ENCODE measurements around the gene SH2D3C.

The SH2D3C gene

GRCh38 chr9:127769101-127769500, 9.4 kb downstream of the SH2D3C start:
- Histone ChIP-seq H3K27ac (ENCODE audit: low read length) (no peak overlapping the region), H4K20me1 (ENCODE audit: insufficient read depth, low read length) (no peaks in the 10 kb centered on the region), H3K79me2 (ENCODE audit: low read length) (peaks cover 45% of the 10 kb centered on the region), H3K27me3 (replicated peaks; ENCODE audit: insufficient read depth, low read length) (no peaks in the 10 kb centered on the region), H3K9me3 (replicated peaks; ENCODE audit: insufficient read depth, low read length) (no peaks in the 10 kb centered on the region), H3K4me1 (ENCODE audit: low read length) (peaks cover 20% of the 10 kb centered on the region), H3K4me3 (ENCODE audit: low read length) (no peak overlapping the region), H3K9me2 (replicated peaks; ENCODE audit: insufficient read depth, low read length) (no peaks in the 10 kb centered on the region), H3F3A (ENCODE audit: insufficient read depth, low read length) (peaks cover 25% of the 10 kb centered on the region; the same call in 1 of the 2 replicates), H2AFZ (ENCODE audit: low read length) (no peak overlapping the region), H3K36me3 (replicated peaks; ENCODE audit: insufficient read depth, low read length) (peaks cover 4% of the 10 kb centered on the region; the same call in 1 of the 2 replicates), H3K4me2 (ENCODE audit: low read depth, low read length) (no peak overlapping the region), H3K9ac (ENCODE audit: low read length) (no peak overlapping the region)
- DNase-seq = no peak
- TF ChIP-seq CTCF (IDR thresholded peaks at IDR 0.05; ENCODE audit: low read length) (no peak), EZH2phosphoT487 (IDR thresholded peaks at IDR 0.05; ENCODE audit: low read length) (no peak), EZH2 (optimal IDR thresholded peaks at IDR 0.05; ENCODE audit: low read depth, low read length) (no peak)

GRCh38 chr9:127768698-127769097, 9.8 kb downstream of the SH2D3C start:
- Histone ChIP-seq H3K4me2 (ENCODE audit: low read depth, low read length) (no peak overlapping the region), H3K27me3 (replicated peaks; ENCODE audit: insufficient read depth, low read length) (no peaks in the 10 kb centered on the region), H2AFZ (ENCODE audit: low read length) (no peak overlapping the region), H3K9me3 (replicated peaks; ENCODE audit: insufficient read depth, low read length) (no peaks in the 10 kb centered on the region), H3K9me2 (replicated peaks; ENCODE audit: insufficient read depth, low read length) (no peaks in the 10 kb centered on the region), H3K27ac (ENCODE audit: low read length) (no peak overlapping the region), H3K9ac (ENCODE audit: low read length) (no peak overlapping the region), H3K36me3 (replicated peaks; ENCODE audit: insufficient read depth, low read length) (no peaks in the 10 kb centered on the region; the same call in 1 of the 2 replicates), H3K4me3 (ENCODE audit: low read length) (no peak overlapping the region), H3K79me2 (ENCODE audit: low read length) (peaks cover 41% of the 10 kb centered on the region), H4K20me1 (ENCODE audit: insufficient read depth, low read length) (no peaks in the 10 kb centered on the region), H3F3A (ENCODE audit: insufficient read depth, low read length) (peaks cover 21% of the 10 kb centered on the region; the same call in 1 of the 2 replicates), H3K4me1 (ENCODE audit: low read length) (peaks cover 20% of the 10 kb centered on the region)
- TF ChIP-seq EZH2phosphoT487 (IDR thresholded peaks at IDR 0.05; ENCODE audit: low read length) (no peak), CTCF (IDR thresholded peaks at IDR 0.05; ENCODE audit: low read length) (no peak), EZH2 (optimal IDR thresholded peaks at IDR 0.05; ENCODE audit: low read depth, low read length) (no peak)
- no peak for DNase-seq

GRCh38 chr9:127767909-127768331, 10.5 kb downstream of the SH2D3C start:
- H3K27me3 ChIP-seq (replicated peaks; ENCODE audit: insufficient read depth, low read length) = no peaks in the 10 kb centered on the region
- peaks cover 20% of the 10 kb centered on the region for H3K4me1 ChIP-seq (ENCODE audit: low read length)
- H3F3A ChIP-seq (ENCODE audit: insufficient read depth, low read length) = peaks cover 21% of the 10 kb centered on the region; the same call in 1 of the 2 replicates
- no peak for DNase-seq
- H3K9ac ChIP-seq (ENCODE audit: low read length) = no peak overlapping the region
- H4K20me1 ChIP-seq (ENCODE audit: insufficient read depth, low read length) = no peaks in the 10 kb centered on the region
- H3K36me3 ChIP-seq (replicated peaks; ENCODE audit: insufficient read depth, low read length) = no peaks in the 10 kb centered on the region
- peaks cover 41% of the 10 kb centered on the region for H3K79me2 ChIP-seq (ENCODE audit: low read length)
- no peak overlapping the region for H3K4me2 ChIP-seq (ENCODE audit: low read depth, low read length)
- TF ChIP-seq EZH2phosphoT487 (IDR thresholded peaks at IDR 0.05; ENCODE audit: low read length) = no peak
- no peaks in the 10 kb centered on the region for H3K9me3 ChIP-seq (replicated peaks; ENCODE audit: insufficient read depth, low read length)
- no peak overlapping the region for H3K27ac ChIP-seq (ENCODE audit: low read length)
- no peak overlapping the region for H2AFZ ChIP-seq (ENCODE audit: low read length)
- H3K9me2 ChIP-seq (replicated peaks; ENCODE audit: insufficient read depth, low read length) = no peaks in the 10 kb centered on the region
- H3K4me3 ChIP-seq (ENCODE audit: low read length) = no peak overlapping the region

GRCh38 chr9:127767410-127767809, 11.1 kb downstream of the SH2D3C start:
- H3K36me3 ChIP-seq (replicated peaks; ENCODE audit: insufficient read depth, low read length) = no peaks in the 10 kb centered on the region

More at GRCh38 chr9:127767410-127767809, 11.1 kb downstream of the SH2D3C start:
- peaks cover 20% of the 10 kb centered on the region for H3K4me1 ChIP-seq (ENCODE audit: low read length)
- peaks cover 17% of the 10 kb centered on the region; the same call in 1 of the 2 replicates for H3F3A ChIP-seq (ENCODE audit: insufficient read depth, low read length)
- TF ChIP-seq CTCF (IDR thresholded peaks at IDR 0.05; ENCODE audit: low read length) (no peak), EZH2phosphoT487 (IDR thresholded peaks at IDR 0.05; ENCODE audit: low read length) (no peak), EZH2 (optimal IDR thresholded peaks at IDR 0.05; ENCODE audit: low read depth, low read length) (no peak)
- no peaks in the 10 kb centered on the region for H4K20me1 ChIP-seq (ENCODE audit: insufficient read depth, low read length)
- H3K27ac ChIP-seq (ENCODE audit: low read length) = no peak overlapping the region
- H3K4me2 ChIP-seq (ENCODE audit: low read depth, low read length) = no peak overlapping the region
- H3K9me3 ChIP-seq (replicated peaks; ENCODE audit: insufficient read depth, low read length) = no peaks in the 10 kb centered on the region
- no peaks in the 10 kb centered on the region for H3K9me2 ChIP-seq (replicated peaks; ENCODE audit: insufficient read depth, low read length)
- no peak overlapping the region for H2AFZ ChIP-seq (ENCODE audit: low read length)
- no peak overlapping the region for H3K4me3 ChIP-seq (ENCODE audit: low read length)
- no peaks in the 10 kb centered on the region for H3K27me3 ChIP-seq (replicated peaks; ENCODE audit: insufficient read depth, low read length)
- H3K9ac ChIP-seq (ENCODE audit: low read length) = no peak overlapping the region
- peaks cover 41% of the 10 kb centered on the region for H3K79me2 ChIP-seq (ENCODE audit: low read length)
- no peak for DNase-seq
